Stimulated activated CD4-positive, alpha-beta T cell treated with anti-CD3 and anti-CD28 coated beads, Interleukin-4, amount 100 ng/mL, for 48 hours (primary cell): Measurements from ENCODE around the gene PRR33.

ENCODE experiments used
- DNase-seq, 2 donors: peaks; one replicate each; pipeline ENCODE4 v3.0.0-alpha.2; 2020; ENCODE audit warnings: low read depth in 2 of 2

PRR33 gene

DNA sequence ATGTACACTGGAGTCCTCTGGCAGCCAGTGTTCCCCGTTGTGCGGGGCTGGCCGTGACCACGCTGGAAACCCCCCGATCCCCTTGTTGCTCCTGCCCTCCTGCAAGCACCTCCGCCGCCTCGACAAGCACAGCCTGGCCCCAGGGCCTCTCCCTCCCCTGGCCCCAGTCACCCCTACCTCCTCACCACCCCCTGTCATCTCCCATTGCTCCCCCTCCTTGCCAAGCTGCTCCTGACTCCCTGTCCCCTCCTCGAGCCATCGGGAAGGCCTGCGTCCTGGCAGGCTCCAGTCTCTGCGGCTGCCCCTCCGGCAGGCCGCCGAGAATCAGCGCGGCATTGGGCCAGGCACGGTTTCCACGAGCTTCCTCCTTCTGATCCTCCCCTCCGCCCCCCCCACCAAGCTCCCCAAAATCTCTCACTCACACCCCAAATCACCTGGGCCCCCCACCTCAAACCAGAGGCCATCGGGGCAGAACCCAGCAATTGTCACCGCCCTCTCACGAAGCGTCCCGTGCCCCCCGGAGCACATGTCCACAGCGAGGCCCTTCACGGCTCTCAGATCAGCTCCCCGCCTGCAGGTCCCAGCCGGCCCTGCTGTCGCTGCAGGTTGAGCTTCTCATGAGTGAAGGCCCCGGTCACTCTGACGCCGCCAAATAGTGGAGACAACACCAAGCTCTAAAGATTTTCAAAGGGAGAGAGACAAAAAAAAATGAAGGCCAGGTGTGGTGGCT lies 44.5 kb downstream of the PRR33 start:
- no peak for DNase-seq

DNA sequence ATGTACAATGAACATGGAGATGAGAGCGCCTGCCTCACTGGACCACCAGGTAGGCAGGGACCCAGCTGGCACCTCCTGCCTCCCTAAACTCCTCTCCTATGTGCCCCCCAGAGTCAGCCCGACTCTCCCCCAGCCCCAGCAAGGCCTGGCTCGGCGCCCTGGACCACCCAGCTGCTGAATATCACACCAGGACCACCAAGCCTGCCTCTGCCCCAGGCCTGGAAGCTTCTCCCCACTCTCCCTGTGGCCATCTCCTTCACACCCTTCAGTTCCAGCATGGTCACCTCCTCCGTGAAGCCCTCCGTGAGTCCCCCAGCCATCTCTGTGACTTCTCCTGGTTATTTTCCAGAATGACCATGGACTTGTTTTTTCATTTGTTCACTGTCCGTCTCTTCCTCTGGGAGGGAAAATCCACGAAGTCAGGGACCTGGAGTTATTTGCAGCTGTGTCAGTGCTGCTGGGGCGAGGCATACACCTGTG lies 45.2 kb downstream of the PRR33 start:
- no peak for DNase-seq

DNA sequence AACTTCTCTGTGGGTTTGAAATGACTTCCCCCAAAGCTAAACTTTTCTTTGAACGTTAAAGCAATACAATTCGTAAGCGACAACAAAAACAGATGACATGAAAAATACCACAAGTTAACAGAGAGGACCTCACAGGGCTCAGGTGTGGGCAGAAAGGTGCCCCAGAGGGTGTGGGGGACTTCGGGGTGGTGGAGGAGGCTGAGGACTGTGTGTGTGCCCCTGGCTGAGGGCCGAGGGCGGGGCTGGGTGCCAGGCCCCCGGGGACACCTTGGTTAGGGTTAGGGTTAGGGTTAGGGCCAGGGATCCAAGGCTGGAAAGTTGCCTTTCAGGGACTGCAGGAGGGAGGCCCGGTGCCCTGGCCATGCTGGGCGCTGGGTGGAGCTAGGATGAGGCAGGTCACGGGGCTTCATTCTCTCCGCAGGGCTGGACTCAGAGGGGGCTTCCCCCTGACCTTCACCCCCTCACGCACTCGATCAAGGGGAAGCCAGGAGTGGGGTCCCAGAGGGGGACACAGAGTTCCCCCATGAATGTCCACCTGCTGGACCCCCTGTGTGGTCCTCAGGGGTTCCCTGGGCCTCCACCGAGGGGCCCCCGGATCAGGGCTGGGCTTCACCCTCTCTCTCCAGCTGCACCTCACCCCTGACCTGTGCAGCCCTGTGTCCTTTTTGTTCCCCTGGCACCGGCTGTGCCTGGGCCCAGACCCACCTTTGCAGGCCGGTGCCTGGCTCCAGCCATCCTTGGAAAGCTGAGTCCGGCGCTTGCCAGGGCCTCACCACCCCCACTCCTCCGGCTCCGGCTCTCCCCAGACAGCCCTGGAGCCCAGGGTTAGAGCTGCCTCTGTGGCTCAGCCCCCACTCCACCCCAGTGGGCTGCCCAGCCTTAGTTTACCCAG lies 45.9 kb downstream of the PRR33 start:
- no peak for DNase-seq

DNA sequence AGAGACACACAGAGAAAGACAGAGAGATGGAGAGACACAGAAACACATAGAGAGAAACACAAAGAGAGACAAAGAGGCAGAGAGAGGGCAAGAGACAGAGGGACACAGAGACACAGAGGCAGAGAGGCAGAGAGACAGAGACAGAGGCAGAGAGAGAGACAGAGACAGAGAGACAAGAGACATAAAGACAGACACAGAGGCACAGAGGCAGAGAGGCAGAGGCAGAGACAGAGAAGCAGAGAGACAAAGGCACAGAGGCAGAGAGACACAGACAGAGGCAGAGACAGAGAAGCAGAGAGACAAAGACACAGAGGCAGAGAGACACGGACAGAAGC lies 46.6 kb downstream of the PRR33 start:
- no peak for DNase-seq

DNA sequence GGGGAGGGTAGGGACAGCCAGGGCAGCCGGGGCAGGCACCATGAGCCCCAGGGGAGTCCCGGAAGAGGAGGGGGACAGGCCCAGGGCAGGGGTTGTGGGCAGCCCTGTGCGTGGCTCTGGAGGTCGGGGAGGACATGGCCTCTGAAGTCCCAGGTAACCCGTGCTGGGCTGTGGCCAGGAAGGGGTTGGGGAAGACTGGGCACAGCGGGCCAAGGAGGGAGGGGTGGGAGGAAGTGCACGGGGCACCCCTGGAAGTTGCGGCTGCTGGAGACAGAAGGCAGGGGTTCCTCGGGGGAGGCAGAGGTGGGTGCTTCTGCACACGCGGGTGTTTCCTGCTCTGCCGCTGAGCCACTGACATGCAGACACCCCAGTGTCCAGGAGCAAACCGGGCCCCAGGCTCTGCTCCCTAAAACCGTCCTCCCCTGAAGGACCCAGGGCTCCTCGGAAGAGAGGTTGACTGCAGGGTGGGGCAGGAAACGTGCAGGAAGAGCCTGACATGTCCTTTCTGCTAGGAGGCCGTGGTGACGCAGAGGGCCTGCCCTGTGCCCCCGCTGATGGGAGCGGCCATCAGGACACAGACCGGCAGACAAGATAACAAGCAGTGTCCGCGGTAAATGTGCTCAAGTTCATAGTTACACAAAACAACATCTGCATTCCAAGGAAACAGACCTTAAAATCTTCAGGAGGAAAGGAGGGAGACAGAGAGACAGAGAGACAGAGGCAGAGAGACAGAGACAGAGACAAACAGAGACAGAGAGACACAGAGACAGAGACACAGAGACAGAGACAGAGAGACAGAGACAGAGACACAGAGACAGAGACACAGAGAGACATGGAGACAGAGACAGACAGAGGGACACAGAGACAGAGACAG lies 47.2 kb downstream of the PRR33 start:
- DNase-seq, result peak in 1 of 2 donors; percentile 31

DNA sequence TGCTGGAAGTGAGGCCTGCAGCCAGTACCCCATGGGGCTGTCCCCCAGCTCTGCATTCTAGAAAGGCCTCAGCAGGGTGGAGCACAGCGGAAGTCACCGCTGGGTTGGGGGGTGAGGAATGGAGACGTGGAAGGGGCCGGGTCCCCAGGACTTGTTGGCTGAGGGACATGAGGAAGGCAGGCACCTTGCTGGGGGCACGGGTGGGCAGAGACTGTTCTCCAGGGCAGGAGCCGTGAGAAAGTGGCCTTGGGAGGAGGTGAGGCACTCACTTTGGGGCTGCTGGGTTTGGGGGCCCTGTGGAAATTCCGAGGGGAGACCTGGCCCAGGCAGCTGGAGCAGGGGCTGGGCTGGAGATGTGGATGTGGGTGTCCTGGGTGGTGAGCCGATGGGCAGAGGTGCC lies 47.9 kb downstream of the PRR33 start:
- DNase-seq, result no peak

DNA sequence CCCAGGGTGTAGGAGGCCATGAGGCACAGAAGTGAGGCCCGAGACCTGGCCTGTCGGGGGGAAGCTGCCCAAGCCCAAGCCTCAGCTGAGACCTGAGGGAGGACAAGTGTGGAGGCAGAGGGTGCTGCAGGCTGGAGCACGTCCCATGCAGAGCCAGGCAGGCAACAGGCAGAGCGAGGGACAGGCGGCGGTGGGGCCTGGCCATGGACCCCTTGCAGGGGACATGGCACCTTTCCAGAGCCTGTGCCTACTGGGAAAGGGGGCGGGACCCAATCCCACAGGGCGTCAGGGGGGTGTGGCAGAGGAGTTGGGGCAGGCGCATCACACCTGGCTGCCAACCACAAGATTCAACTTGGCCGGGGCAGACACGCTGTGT lies 48.6 kb downstream of the PRR33 start:
- no peak for DNase-seq

DNA sequence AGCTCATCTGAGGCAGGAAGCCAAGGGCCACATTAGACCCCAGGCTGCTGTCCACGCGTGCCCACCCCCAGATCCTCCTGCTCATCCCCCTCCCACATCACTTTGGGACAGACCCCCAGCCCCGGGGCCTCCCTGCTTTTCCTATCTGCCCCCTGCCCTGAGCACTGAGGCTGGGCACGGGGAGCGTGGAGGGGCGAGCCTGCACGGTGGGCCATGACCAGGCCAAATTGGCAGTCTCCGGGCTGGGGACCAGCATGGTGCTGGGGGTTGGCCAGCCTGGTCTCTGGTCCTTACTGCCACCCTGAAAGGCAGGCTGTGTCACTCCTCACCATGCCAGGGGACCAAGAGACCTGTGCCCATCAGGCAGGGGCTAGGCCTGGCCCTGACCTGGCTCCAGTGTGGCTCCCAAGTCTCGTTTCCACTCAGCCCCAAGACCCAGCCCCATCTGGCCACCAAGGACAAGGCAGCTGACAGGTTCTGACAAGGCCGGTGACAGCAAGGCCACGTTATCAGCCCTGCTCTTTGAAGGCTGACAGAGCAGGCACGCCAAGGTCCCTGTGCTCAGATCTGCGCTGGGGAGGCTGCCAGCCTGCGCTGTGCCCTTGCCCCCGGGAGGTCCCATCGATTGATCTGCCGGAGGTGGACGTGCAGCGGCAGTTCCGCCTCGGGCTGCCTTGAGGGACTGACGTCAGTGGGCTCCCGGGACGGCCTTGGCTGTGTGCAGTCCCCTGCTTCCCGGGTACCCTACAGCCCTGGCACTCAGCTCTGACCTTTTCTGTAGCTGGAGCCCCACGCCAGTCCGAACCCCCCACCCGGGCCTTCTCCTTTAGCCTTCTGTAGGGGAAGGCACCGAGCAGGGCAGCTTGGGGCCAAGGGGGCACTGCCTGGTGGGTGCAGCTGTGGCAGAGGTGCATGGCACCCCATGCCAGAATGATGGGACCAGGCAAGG lies 49.3 kb downstream of the PRR33 start:
- no peak for DNase-seq

DNA sequence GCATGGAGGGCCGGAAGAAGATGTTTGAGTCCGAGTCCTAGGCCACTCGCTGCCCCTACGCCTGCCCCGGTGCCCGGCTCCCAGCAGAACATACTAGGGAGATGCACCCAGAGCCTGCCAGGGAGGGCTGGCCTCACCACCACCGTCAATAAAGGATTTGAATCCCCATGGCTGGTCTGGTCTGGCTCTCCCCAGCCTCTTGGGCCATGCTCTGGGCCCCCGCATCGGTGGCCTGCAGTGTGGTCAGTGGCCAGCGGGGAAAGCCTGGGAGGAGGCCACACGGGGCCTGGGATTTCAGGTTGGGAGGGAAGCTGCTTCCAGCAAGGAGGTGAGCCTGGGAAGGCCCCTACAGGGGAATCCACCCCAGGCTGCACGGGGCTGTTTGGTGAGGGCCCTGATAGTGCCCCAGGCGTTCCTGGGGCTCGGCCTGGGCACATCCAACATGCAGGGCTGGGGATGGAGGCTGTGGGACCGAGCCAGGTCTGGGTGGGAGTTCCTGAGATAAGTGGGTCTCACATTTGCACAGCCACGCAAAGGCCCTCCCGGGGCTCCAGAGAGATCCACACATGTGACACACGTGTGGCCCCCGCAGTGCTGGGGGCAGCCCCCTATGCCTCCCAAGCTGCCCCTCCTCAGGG lies 50.1 kb downstream of the PRR33 start:
- no peak for DNase-seq

DNA sequence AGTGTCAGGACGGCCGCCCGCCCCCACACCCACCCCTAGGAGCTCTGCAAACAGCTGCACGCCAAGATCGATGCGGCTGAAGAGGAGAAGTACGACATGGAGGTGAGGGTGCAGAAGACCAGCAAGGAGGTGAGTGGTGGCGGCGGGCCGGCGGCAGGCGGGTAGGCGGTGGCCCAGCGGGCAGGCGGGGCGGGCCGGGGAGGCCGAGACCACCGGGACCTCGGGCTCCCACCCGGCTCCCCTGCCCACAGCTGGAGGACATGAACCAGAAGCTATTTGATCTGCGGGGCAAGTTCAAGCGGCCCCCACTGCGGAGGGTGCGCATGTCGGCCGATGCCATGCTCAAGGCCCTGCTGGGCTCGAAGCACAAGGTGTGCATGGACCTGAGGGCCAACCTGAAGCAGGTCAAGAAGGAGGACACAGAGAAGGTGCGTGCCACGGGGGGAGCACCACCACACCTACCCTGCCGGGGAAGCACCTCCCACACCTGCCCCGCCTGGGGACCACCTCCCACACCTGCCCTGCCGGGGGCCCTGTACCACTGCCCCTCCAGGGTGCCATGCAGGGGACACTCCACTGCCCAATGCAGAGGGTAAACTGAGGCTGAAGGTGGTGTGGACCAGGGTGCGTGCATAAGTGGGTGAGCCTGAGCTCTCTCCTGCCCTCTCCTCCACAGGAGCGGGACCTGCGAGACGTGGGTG lies 50.8 kb downstream of the PRR33 start:
- DNase-seq, result no peak

DNA sequence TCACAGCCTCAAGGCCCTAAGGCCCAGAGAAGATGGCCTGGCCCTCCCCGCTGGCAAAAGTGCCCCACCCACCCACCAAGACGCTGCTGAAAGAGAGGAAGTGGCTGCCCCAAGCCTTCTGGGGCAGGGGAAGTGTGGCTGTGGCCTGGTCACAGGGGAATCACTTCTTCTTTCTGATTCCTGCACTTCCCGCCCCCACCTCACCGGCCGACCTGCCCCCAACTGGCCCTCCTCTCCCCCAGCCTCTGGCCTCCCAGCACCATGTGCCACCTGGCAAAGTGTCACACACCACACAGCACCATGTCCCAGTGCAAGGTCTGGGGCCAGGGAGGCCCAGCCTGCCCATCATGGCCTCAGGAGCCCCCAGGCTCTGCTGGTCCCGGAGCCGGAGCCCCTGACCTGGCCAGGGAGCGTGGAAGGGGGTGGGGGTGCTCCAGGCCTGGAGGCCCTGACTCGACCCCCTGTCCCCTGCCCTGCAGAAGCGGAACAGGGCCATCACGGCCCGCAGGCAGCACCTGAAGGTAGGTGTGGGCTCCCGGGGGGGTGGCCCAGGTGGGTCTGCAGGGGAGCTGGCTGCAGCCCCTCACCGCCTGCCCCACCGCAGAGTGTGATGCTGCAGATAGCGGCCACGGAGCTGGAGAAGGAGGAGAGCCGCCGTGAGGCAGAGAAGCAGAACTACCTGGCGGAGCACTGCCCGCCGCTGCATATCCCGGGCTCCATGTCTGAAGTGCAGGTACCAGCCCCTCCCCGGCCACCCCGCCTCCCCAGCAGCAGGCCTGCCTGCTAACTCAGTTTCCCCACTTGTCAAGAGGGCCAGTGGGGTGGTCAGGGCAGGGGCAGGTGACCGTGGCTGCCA lies 51.5 kb downstream of the PRR33 start:
- DNase-seq, result no peak

DNA sequence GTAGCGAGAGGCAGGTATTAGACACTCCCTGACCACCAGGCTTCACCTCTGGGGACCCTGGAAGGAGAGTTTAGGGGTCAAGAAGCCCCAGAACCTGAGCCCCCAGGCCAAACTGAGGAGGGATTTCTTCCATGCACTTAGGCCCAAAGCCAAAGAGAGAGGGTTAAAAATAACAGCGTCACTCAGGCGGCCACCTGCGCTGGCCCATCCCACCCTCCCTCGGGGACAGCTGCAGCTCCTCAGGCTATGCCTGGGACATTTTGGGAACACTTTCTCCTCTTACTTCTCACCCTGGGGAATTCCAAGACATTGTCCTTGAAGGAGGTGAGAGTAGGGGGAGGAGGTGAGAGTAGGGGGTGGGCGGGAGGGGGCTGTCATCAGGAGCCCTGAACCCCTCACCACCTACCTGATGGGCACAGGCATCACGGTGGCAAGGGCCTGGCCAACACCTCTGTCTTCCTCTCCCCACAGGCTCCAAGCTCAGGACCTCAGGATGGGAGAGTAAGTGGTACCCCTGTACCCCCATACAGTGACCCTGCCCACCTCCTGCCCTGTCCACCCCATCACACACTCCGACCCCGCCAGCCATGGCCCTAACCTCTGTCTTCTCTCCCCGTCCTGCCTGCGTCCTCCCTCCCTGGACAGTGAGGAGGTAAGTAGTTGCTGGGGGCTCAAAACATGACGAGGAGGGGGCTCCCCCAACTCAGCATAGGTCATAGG lies 52.3 kb downstream of the PRR33 start:
- no peak for DNase-seq

DNA sequence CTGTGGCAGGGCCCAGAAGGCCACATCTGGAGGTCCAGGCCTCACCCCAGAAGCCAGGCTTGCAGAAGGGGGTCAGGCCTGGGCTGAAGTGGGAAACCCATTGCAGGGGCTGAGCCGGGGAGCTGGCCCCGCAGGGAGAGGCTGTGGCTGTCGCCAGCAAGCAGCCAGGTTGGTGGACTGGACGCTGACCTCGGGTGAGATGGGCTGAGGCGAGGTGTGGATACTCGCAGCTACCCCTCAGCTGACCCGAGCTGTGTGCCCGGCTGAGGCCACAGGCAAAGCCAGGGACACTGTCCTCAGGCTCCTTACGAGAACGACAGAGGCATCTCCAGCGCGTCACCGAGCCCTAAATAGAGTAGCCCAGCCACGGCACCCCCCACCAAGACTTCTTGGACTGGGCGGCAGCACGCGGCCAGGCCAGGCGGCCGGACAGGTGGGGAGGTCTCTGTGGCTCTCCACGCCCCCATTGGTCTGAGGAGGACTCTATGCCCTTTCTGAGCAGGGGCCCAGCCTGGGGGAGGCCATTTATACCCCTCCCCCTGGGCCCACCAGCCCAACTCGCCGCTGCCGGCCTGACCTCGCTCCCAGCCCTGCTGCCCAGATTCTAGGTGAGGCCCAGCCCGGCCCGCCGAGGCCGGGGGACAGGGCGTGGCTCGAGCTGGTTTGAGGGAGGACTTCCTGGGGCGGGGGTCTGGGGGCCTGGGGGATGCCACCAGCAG lies 53.1 kb downstream of the PRR33 start, which contains the start of gene TNNI2:
TSS of gene TNNI2 (plus strand) at position 556 of the 719 bp plus-strand sequence. CDS start 716 bp downstream, outside the sequence.
- DNase-seq, result no peak
